Measurements from ENCODE around the gene TOR1B.
"Not testable (repeated sequence)": the region's sequence is repeated elsewhere in the genome, so short reads cannot be mapped to it uniquely, and the experiment has no call there.

The TOR1B gene

DNA sequence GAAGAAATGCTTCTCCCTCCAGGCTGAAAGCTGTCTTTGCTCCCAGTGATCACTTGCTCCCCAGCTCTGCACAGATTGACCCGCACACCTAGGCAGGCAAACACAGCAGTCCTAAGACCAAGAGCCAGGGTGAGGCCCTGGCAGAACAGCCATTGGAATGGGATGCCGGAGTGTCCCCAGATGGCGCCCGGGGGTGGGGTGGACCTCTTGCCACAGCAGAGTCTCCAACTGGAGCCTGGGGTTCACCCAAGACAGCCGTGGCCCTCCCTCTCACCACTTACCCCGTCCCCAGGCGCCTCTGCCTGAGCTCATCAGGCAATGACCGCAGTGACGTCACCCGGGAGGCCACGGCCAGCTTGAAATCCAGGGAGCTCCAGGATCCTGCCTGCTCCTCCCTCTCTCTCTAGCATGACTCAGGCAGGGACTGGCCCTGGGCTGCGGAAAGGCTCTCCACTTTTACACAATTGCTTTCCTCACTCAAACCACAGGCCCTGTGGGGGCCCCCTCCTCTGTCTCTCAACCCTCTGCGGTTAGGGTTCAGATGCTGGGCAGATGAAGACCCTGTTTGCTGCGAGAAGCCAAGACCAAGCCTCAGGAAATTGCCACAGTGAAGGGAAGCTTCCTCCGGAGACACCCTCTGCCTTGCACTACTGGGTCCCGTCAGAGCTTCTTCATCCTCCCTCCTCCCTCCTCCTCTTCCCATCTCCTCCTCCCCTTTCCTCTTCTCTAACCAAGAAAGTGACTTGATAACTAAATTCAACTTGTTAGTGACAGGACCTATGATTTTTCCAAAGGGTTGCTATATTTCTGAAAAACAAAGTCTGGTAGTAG, 25.8 kb upstream of the TOR1B start:
- no peak for DNase-seq

DNA sequence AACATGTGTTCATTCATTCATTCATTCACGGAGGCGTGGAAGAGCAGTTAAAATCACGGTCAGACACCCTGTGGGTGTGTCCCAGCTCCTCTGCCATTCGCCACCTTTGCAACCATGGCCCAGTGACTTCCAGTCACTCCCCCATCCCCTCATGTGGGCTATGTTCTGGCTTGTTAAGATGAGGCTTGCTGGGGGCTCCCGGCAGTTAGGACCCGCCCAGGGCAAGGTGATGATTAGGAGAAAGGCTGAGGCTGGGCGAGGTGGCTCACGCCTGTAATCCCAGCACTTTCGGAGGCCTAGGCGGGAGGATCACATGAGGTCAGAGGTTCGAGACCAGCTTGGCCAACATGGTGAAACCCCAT, 25.2 kb upstream of the TOR1B start:
- no peak for DNase-seq

DNA sequence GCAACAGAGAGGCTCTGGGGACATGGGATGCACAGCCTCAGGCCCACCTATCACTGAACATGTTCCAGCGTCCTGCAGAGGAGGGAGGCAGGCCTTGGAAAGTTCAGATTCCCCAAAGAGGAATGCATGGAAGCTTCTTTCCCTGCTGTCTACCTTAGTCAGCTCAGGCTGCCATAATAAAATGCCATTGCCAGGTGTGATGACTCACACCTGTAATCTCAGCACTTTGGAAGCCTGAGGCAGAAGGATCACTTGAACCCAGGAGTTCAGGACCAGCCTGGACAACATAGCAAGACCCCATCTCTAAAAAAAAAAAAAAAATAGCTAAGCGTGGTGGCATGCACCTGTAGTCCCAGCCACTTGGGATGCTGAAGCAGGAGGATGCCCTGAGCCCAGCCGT, 24.5 kb upstream of the TOR1B start:
- no peak for DNase-seq

DNA sequence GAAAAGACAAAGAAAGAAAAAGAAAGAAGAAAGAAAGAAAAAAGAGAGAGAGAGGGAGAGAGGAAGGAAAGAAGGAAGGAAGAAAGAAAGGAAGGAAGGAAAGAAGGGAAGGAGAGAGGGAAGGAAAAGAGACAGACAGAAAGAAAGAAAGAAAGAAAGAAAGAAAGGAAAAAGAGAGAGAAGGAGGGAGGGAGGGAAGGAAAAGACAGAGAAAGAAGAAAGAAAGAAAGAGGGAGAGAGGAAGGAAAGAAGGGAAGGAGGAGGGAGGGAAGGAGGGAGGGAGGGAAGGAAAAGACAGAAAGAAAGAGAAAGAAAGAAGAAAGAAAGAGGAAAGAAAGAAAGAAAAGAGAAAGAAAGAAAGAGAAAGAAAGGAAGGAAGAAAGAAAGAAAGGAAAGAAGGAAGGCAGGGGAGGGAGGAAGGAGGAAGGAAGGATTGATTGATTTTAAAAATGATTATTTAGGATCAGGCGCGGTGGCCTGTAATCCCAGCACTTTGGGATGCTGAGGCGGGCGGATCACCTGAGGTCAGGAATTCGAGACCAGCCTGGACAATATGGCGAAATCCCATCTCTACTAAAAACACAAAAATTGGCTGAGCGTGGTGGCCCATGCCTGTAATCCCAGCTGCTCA, 23.3 kb upstream of the TOR1B start:
- no peak for DNase-seq

DNA sequence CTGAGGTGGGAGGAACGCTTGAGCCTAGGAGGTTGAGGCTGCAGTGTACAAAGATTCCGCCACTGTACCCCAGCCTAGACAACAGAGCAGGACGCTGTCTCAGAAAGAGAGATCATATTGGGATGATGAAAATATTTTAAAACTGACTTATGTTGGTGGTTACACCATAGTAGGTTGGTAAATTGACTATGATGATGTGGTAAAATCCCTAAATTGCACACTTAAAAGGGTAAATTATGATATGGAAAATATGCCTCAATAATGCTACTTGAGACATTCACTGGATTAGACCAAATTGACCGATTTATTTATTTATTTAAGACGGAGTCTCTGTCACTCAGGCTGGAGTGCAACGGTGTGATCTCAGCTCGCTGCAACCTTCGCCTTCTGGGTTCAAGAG, 21.9 kb upstream of the TOR1B start:
- DNase-seq: no peak

DNA sequence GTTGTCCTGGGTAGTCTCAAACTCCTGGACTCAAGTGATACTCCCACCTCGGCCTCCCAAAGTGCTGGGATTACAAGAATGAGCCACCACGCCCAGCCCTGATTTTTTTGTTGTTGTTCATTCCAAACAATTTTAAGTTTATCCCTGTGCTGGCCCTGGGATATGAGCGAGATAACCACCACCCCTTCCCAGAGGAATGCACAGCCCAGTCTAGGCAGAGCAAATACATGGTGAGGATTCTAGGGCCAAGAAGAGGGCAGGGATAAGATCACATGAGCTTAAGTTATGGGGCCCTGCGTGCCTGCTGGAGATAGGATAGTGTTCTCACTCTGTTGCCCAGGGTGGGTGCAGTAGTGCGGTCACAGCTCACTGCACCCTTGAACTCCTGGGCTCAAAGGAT, 21.0 kb upstream of the TOR1B start:
- no peak for DNase-seq

DNA sequence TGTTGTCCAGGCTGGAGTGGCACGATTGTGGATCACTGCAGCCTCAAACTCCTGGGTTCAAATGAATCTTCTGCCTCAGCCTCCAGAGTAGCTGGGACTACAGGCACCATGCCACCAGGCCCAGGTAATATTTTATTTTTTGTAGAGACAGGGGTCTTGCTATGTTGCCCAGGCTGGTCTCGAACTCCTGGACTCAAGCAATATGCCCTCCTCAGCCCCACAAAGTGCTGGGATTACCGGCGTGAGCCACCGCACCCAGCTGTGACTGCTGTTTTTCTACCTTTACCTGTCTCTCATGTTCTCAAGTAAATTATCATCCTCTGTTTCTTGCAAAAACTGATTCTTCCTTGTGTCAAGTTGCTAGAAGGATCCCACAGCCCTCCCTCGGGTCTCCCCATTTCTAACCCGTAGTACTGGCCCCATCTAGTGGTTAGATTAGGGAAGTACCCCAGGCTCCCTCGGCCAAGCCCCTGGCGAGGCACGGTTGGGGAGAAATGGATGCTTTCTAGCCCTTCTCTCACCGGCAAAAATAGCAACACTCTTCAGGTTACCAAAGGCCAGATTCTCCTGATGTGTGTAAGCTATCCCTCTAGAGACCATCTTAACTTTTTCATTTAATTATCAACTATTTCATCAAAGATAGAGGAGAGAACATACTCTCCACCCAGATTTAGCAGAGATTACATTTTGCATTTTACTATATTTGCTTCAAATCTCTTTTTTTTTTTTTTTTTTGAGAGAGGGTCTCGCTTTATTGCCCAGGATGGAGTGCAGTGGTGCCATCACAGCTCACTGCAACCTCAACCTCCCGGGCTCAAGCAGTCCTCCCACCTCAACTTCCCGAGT, 19.2 kb upstream of the TOR1B start:
- peak; percentile 66 for DNase-seq

DNA sequence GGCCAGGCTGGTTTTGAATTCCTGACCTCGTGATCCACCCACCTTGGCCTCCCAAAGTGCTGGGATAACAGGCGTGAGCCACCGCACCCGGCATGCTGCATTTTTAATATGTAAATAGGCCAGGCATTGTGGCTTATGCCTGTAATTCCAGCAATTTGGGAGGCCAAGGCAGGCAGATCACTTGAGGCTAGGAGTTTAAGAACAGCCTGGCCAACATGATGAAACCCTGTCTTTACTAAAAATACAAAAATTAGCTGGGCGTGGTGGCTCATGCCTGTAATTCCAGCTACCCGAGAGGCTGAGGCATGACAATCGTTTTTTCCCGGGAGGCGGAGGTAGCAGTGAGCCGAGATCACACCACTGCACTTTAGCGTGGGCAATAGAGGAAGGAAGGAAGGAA, 18.0 kb upstream of the TOR1B start:
- not testable (repeated sequence) for DNase-seq

DNA sequence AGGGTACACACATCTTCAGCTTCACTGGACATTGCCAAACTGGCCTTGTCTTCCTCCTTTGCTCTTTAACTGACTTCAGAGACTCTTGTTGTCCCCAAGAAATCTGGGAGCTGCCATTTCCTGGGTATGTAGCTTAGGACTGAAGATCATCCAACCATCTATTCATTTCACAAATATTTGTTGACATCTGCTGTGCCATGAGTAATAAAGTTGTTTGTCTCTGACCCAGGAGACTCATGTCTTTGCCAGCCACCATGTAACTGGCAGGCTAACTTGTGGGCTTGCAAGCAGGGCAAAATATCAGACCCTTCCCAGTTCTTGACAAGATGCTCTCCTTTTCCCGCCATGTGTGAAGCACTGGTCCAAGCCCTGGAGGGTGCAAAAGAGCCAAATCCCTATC, 17.1 kb upstream of the TOR1B start:
- DNase-seq: no peak

DNA sequence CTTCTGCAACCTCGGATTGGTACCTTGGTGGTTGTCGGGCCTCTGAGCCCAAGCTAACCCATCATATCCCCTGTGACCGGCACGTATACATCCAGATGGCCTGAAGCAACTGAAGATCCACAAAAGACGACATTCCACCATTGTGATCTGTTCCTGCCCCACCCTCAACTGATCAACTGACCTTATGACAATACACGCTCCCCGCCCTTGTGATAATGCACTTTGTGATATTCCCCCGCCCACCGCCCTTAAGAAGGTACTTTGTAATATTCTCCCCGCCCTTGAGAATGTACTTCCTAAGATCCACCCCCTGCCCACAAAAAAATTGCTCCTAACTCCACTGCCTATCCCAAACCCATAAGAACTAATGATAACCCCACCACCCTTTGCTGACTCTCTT, 16.5 kb upstream of the TOR1B start:
- no peak for DNase-seq

DNA sequence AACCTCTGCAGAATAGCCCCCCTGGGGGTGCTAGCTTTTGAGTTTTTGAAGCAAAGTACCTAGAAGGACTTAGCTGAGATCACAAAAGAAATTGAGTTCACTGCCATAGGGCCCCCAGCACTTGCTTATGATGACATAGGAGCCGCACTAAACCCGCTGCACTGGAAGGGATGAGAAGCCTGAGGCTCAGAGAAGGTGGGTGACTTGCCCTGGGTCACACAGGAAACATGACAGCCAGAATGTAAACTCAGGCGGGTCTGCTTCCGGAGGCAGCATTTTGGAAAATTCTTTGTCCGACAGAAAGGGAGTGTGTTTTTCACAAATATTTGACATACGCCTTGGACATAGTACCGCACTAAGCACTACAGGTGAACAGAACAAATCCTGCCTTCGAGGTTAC, 8.4 kb upstream of the TOR1B start:
- no peak for DNase-seq

DNA sequence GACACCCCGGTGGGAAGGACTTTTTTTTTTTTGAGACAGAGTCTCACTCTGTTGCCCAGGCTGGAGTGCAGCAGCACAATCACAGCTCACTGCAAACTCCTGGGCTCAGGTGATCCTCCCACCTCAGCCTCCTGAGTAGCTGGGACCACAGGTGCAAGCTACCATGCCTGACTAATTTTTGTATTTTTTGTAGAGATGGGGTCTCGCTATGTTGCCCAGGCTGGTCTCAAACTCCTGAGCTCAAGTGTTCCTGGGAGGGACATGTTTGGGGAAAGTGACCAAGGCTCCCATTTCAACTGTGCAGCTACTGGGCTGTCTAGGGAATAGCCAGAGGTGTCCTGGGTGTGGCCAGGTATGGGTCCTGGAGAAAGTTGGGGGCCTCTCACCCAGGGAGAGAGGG, 7.0 kb upstream of the TOR1B start:
- not testable (repeated sequence) for DNase-seq

DNA sequence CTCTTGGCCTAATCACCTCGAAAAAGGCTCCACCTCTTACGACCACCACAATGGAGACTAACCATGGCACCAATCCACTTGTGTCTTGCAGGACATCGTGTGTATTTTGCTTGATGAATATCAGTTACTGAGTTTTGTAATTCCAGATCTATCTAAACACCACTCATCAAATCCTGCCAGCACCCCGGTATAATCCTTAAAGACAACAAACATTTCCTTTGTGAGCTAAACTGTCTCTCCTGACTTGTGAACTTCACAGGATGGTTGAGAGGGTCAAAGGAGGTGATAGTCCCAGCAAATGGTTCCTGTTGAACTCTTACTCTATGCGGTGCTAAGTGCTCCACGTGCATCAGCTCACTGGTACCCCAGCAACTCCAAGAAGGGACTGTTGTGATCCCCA, 4.0 kb upstream of the TOR1B start:
- no peak for DNase-seq

DNA sequence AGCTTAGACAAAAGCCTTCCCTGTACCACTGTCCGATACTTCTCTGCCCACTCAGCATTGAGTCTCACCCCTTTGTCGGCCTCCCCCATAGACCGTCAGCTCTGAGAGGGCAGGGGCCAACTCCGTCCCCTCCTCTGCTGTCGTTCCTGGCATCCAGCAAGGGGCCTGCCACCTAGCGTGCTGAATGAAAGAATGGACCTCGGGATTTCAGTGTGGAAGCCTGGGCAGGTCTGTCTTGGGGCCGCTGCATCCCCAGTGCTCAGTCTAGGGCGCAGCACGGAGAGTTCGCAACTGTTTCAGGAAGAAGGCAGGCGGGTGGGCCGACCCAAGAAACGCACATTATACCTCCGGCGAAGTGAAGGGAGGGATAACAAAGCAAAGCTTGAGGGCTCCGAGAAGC, 1.5 kb upstream of the TOR1B start:
- DNase-seq: no peak

DNA sequence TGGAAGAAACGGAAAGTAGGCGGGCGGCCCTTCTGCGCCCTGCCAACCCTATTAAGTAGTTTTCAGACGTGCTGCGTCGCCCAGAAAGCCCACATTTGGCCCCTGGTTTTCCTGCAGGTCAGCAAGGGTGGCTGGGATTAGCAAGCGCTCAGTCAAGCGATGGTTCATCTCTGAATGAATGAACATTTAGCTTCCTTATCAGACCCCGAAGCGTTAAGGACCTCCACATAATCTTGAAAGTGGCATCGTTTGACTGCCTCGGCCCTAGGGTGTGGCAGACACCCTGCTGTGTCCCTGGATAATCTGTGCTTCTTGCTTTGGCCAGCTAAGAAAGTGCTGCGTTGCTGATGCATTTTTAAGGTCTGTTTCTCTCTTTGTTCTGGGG, 684 bp downstream of the TOR1B start:
- no peak for DNase-seq

DNA sequence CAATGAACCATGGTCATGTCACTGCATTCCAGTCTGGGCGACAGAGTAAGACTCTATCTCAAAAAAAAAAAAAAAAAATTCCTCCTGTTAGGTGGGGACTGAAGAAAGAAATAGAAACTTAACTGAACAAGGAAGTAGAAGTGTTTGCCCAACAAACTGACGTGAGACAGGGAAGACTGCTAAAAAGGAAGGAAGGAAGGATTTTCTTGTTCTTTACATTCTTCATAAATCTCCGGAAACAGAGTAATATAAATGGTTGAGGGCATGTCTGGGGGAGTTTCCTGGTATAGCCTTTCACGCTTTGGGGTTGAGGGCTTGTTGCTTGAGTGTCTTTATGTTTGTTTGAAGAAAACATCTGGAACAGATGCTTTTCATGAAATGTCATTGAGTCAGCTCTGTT, 3.1 kb downstream of the TOR1B start:
- DNase-seq: no peak

DNA sequence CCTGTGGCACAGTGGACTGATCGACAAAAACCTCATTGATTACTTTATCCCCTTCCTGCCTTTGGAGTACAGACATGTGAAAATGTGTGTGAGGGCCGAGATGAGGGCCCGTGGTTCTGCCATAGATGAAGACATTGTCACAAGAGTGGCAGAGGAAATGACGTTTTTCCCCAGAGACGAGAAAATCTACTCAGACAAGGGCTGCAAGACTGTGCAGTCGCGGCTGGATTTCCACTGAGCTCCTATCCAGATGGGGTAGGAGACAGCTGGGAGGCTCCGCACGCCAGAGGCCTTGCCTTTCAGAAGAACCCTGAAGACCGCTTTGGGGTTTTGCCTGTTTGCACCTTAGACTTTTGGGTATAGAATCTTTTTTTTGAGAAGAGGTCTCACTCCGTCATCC, 6.4 kb downstream of the TOR1B start:
- no peak for DNase-seq

DNA sequence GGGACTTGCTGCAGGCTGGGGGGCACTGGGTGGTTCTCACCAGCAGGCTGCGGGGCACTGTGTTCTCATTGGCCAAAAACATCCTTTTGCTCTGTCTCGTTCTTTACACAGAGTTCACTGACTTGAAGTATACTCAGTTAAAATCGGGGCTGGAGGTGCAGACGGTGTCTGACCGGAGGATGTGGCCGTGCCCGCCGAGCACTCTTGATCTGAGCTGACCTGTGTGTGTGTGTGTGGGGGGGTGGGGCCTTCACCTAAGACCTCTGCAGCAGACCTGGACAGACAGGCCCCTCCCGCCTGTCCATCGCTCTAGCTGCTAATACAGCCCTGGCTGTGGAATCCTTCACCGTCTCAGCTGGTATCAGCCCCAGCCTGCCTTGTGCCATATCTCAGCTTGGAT, 7.1 kb downstream of the TOR1B start:
- DNase-seq: no peak

DNA sequence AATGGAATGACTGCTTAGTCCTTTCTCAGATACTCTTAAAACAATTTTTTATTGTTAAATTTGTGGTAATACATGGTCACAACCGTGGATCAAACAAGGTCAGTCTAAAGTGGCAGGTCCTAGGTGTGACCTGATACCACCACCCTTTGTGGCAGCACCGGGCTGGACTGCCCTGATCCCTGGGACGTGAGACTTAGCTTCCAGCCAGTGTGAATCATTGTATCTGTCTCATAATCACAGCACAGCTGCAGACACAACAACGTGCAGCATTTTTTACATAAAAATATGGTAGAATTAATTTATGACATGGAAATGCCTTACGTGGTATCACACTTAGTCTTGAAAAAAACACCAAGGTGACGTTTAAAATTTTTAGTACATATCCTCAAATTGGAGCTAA, 7.8 kb downstream of the TOR1B start:
- DNase-seq: no peak

DNA sequence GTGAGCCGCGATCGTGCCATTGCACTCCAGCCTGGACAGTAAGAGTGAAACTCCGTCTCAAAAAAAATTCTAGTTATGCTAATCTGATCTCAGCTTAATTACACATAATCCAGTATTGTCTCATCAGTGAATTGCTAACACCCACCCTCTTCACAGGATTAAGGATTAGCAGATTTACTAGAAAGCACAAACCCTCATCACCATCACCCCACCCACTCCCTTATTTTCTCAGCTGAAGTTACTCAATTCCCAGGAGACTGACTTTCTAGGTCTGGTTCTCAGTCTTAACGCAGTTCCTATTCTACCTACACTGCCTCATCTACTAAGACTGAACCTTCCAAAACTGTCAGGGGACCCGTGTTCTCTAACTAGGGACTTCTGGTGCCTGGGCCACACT, 9.0 kb downstream of the TOR1B start:
- no peak for DNase-seq

DNA sequence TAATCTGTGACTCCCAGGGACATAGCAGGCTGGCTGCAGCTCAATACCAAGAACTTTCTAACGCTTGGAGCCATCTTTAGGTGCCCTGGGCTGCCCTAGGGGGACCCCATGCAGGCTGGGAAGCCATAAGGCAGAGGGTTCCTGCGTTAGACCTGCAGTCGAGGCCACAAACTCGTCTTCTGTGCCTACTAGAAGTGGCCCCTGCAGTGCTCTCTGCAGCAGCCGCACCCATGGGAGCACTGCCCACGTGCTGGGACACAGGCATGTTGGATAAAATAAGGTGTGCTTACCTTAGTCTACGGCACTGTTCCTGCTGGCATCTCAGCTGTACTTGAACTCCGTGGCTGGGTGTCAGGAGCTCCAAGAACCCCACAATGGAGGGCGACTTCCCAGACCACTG, 9.4 kb downstream of the TOR1B start:
- no peak for DNase-seq

DNA sequence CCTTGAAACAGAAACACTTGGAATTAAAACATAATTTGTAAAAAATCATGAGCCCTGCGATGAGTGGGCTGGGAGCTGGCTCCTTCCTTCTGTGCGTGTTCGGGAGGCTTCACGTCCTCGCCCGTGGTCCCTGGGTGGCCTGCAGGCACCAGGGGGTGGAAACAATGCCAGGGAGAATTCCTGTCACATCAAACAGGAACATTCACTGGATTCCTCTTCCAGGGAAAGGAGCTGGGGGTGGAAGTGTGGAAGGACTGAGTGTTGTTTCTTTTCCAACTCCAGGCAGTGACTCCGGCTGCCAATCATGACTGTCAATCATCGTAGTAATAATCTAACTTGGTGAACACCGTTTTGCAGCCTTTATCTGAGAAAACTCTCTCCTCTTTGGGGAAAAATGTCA, 10.7 kb downstream of the TOR1B start:
- no peak for DNase-seq

DNA sequence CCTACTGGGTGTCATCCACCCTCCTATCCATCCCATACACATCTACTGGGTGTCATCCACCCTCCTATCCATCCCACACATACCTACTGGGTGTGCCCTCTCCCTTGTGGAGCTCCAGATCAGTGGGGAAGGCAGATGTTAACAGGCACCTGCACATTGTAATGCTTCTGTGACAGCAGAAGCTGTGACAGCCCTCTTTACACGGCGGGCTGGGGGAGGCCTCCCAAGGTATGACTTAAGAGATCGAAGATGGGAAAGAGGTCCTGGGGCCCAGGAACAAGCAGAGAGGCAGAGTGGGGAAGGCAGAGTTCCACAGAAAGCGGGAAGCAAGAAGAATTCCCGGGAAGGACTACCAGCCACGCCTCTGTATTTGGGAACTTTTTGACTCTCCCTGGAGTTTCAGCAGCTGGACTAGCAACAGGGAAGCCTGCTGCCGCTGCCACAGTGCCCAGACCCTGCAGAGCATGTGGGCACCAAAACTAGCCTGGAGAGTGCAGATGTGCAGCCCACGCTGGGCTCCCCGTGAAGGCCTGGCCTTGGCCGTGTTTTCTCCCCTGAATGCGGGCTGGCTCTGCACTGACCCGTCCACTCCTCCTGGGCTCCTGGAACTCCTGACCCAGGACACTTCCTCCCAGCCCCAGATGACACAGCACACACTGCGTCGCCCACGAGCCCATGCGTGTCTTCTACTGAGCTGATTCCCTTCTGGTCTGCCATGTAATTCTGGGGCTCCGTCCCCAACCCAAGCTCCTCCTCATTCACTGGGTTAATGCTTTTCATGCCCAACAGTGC, 11.6 kb downstream of the TOR1B start:
- no peak for DNase-seq
